ENCODE measurements around the gene ELFN1.

The ELFN1 gene

GRCh38 chr7:1651891-1652290, 18.2 kb upstream of the ELFN1 start:
- H3K9ac ChIP-seq (ENCODE audit: low read length): no peak overlapping the region
- no peak overlapping the region for H3K27ac ChIP-seq (ENCODE audit: low read length)
- H3K4me1 ChIP-seq (ENCODE audit: control insufficient read depth, low read depth, low read length): no peaks in the 10 kb centered on the region
- no peaks in the 10 kb centered on the region for H3K27me3 ChIP-seq (ENCODE audit: control insufficient read depth, insufficient read depth, low read length)
- H3K4me3 ChIP-seq (ENCODE audit: low read length): no peak overlapping the region
- H3K36me3 ChIP-seq (ENCODE audit: control insufficient read depth, low read depth, low read length): no peaks in the 10 kb centered on the region
- no peaks in the 10 kb centered on the region for H3K9me3 ChIP-seq (ENCODE audit: control insufficient read depth, low read depth, low read length)

- H3K9ac ChIP-seq (ENCODE audit: low read length): no peak overlapping the region
- H3K4me3 ChIP-seq (ENCODE audit: low read length): no peak overlapping the region
- no peaks in the 10 kb centered on the region for H3K27me3 ChIP-seq (ENCODE audit: control insufficient read depth, insufficient read depth, low read length)
- no peak overlapping the region for H3K27ac ChIP-seq (ENCODE audit: low read length)
- H3K9me3 ChIP-seq (ENCODE audit: control insufficient read depth, low read depth, low read length): no peaks in the 10 kb centered on the region
- no peaks in the 10 kb centered on the region for H3K4me1 ChIP-seq (ENCODE audit: control insufficient read depth, low read depth, low read length)
- no peaks in the 10 kb centered on the region for H3K36me3 ChIP-seq (ENCODE audit: control insufficient read depth, low read depth, low read length)
These were observed 16.6 kb upstream of the ELFN1 start for GRCh38 chr7:1653500-1653899.

- Histone ChIP-seq H3K36me3 (ENCODE audit: control insufficient read depth, low read depth, low read length) (no peaks in the 10 kb centered on the region), H3K27ac (ENCODE audit: low read length) (no peak overlapping the region), H3K9ac (ENCODE audit: low read length) (no peak overlapping the region), H3K4me1 (ENCODE audit: control insufficient read depth, low read depth, low read length) (no peaks in the 10 kb centered on the region), H3K4me3 (ENCODE audit: low read length) (no peak overlapping the region), H3K9me3 (ENCODE audit: control insufficient read depth, low read depth, low read length) (no peaks in the 10 kb centered on the region), H3K27me3 (ENCODE audit: control insufficient read depth, insufficient read depth, low read length) (no peaks in the 10 kb centered on the region)
These were observed 16.0 kb upstream of the ELFN1 start for GRCh38 chr7:1654111-1654510.

GRCh38 chr7:1654738-1655475, 15.2 kb upstream of the ELFN1 start:
- Histone ChIP-seq H3K4me3 (ENCODE audit: low read length) (no peak overlapping the region), H3K9ac (ENCODE audit: low read length) (no peak overlapping the region), H3K27me3 (ENCODE audit: control insufficient read depth, insufficient read depth, low read length) (no peaks in the 10 kb centered on the region)

GRCh38 chr7:1659696-1660095, 10.4 kb upstream of the ELFN1 start:
- Histone ChIP-seq H3K4me3 (ENCODE audit: low read length) (no peak overlapping the region), H3K36me3 (ENCODE audit: control insufficient read depth, low read depth, low read length) (no peaks in the 10 kb centered on the region), H3K9ac (ENCODE audit: low read length) (no peak overlapping the region), H3K9me3 (ENCODE audit: control insufficient read depth, low read depth, low read length) (no peaks in the 10 kb centered on the region), H3K4me1 (ENCODE audit: control insufficient read depth, low read depth, low read length) (no peaks in the 10 kb centered on the region), H3K27ac (ENCODE audit: low read length) (no peak overlapping the region), H3K27me3 (ENCODE audit: control insufficient read depth, insufficient read depth, low read length) (peaks cover 34% of the 10 kb centered on the region)

More at GRCh38 chr7:1654738-1655475, 15.2 kb upstream of the ELFN1 start:
- no peaks in the 10 kb centered on the region for H3K4me1 ChIP-seq (ENCODE audit: control insufficient read depth, low read depth, low read length)
- no peaks in the 10 kb centered on the region for H3K36me3 ChIP-seq (ENCODE audit: control insufficient read depth, low read depth, low read length)
- no peak overlapping the region for H3K27ac ChIP-seq (ENCODE audit: low read length)
- H3K9me3 ChIP-seq (ENCODE audit: control insufficient read depth, low read depth, low read length): no peaks in the 10 kb centered on the region

GRCh38 chr7:1661461-1661860, 8.6 kb upstream of the ELFN1 start:
- Histone ChIP-seq H3K27ac (ENCODE audit: low read length) (no peak overlapping the region), H3K9ac (ENCODE audit: low read length) (no peak overlapping the region), H3K36me3 (ENCODE audit: control insufficient read depth, low read depth, low read length) (no peaks in the 10 kb centered on the region), H3K27me3 (ENCODE audit: control insufficient read depth, insufficient read depth, low read length) (peaks cover 46% of the 10 kb centered on the region), H3K4me3 (ENCODE audit: low read length) (no peak overlapping the region), H3K4me1 (ENCODE audit: control insufficient read depth, low read depth, low read length) (no peaks in the 10 kb centered on the region), H3K9me3 (ENCODE audit: control insufficient read depth, low read depth, low read length) (no peaks in the 10 kb centered on the region)

GRCh38 chr7:1662101-1662500, 8.0 kb upstream of the ELFN1 start:
- Histone ChIP-seq H3K9ac (ENCODE audit: low read length) (no peak overlapping the region), H3K4me1 (ENCODE audit: control insufficient read depth, low read depth, low read length) (no peaks in the 10 kb centered on the region), H3K36me3 (ENCODE audit: control insufficient read depth, low read depth, low read length) (no peaks in the 10 kb centered on the region), H3K27me3 (ENCODE audit: control insufficient read depth, insufficient read depth, low read length) (peaks cover 53% of the 10 kb centered on the region), H3K27ac (ENCODE audit: low read length) (no peak overlapping the region), H3K9me3 (ENCODE audit: control insufficient read depth, low read depth, low read length) (no peaks in the 10 kb centered on the region), H3K4me3 (ENCODE audit: low read length) (no peak overlapping the region)

GRCh38 chr7:1662767-1663166, 7.3 kb upstream of the ELFN1 start:
- no peaks in the 10 kb centered on the region for H3K36me3 ChIP-seq (ENCODE audit: control insufficient read depth, low read depth, low read length)
- no peak overlapping the region for H3K4me3 ChIP-seq (ENCODE audit: low read length)
- H3K4me1 ChIP-seq (ENCODE audit: control insufficient read depth, low read depth, low read length): no peaks in the 10 kb centered on the region
- H3K9me3 ChIP-seq (ENCODE audit: control insufficient read depth, low read depth, low read length): no peaks in the 10 kb centered on the region
- peaks cover 59% of the 10 kb centered on the region for H3K27me3 ChIP-seq (ENCODE audit: control insufficient read depth, insufficient read depth, low read length)
- no peak overlapping the region for H3K27ac ChIP-seq (ENCODE audit: low read length)
- no peak overlapping the region for H3K9ac ChIP-seq (ENCODE audit: low read length)

GRCh38 chr7:1663223-1663622, 6.9 kb upstream of the ELFN1 start:
- H3K4me1 ChIP-seq (ENCODE audit: control insufficient read depth, low read depth, low read length): no peaks in the 10 kb centered on the region
- no peak overlapping the region for H3K27ac ChIP-seq (ENCODE audit: low read length)
- H3K36me3 ChIP-seq (ENCODE audit: control insufficient read depth, low read depth, low read length): no peaks in the 10 kb centered on the region
- no peak overlapping the region for H3K9ac ChIP-seq (ENCODE audit: low read length)
- no peaks in the 10 kb centered on the region for H3K9me3 ChIP-seq (ENCODE audit: control insufficient read depth, low read depth, low read length)
- H3K4me3 ChIP-seq (ENCODE audit: low read length): no peak overlapping the region
- H3K27me3 ChIP-seq (ENCODE audit: control insufficient read depth, insufficient read depth, low read length): peaks cover 64% of the 10 kb centered on the region

GRCh38 chr7:1663857-1664651, 6.0 kb upstream of the ELFN1 start:
- Histone ChIP-seq H3K36me3 (ENCODE audit: control insufficient read depth, low read depth, low read length) (no peaks in the 10 kb centered on the region), H3K4me1 (ENCODE audit: control insufficient read depth, low read depth, low read length) (no peaks in the 10 kb centered on the region), H3K4me3 (ENCODE audit: low read length) (peak overlapping the region; percentile 64), H3K27me3 (ENCODE audit: control insufficient read depth, insufficient read depth, low read length) (peaks cover 72% of the 10 kb centered on the region), H3K27ac (ENCODE audit: low read length) (no peak overlapping the region), H3K9me3 (ENCODE audit: control insufficient read depth, low read depth, low read length) (no peaks in the 10 kb centered on the region), H3K9ac (ENCODE audit: low read length) (no peak overlapping the region)

- no peaks in the 10 kb centered on the region for H3K9me3 ChIP-seq (ENCODE audit: control insufficient read depth, low read depth, low read length)
- H3K4me3 ChIP-seq (ENCODE audit: low read length): peak overlapping the region; percentile 64
- H3K9ac ChIP-seq (ENCODE audit: low read length): no peak overlapping the region
- no peaks in the 10 kb centered on the region for H3K36me3 ChIP-seq (ENCODE audit: control insufficient read depth, low read depth, low read length)
- H3K4me1 ChIP-seq (ENCODE audit: control insufficient read depth, low read depth, low read length): no peaks in the 10 kb centered on the region
- peaks cover 78% of the 10 kb centered on the region for H3K27me3 ChIP-seq (ENCODE audit: control insufficient read depth, insufficient read depth, low read length)
- no peak overlapping the region for H3K27ac ChIP-seq (ENCODE audit: low read length)
These were observed 5.1 kb upstream of the ELFN1 start for GRCh38 chr7:1664711-1665548.

Measured in iPS-18a (cell line).